PC-9 (cell line): ENCODE results near the gene FAM83C. TPM values are rescaled to one million over a fixed set of nuclear protein-coding genes. Genes with fewer than 3 reads are reported as not detected.

ENCODE experiments used
- BruUV-seq: library from RNA; stranded (reverse); fragments of 400-500 nt; replicated peaks from 2 replicates; lab custom pipeline; 2021; lab: Mats Ljungman, UMichigan
- CTCF ChIA-PET: fragments of 300-600 bp; sonication (Branson Sonifier 250); formaldehyde crosslinking; loops from one replicate; lab custom pipeline; 2022; ENCODE audit warnings: antibody characterized with exemption; lab: Charles Lee
- POLR2A ChIA-PET: fragments of 300-600 bp; sonication (Branson Sonifier 250); formaldehyde crosslinking; loops from one replicate; lab custom pipeline; 2022; ENCODE audit warnings: antibody characterized with exemption; ENCODE audit not compliant: unreplicated experiment; lab: Charles Lee
- DNase-seq, 2 experiments: peaks; one replicate each; pipeline versions ENCODE4 v3.0.0 to v3.0.0-alpha.2; 2015 to 2022; ENCODE audit warnings: mixed read lengths in 1 of 2
- H2AFZ ChIP-seq: fragments of 200-600 bp; sonication (generic); 2 replicates; pipeline ENCODE4 v1.8.1; 2017; ENCODE audit warnings: antibody characterized with exemption
- H3F3A ChIP-seq: fragments of 200-600 bp; sonication (generic); 2 replicates; pipeline ENCODE4 v1.8.1; 2017; ENCODE audit warnings: antibody characterized with exemption, mild to moderate bottlenecking, low read depth; ENCODE audit not compliant: insufficient read depth
- H3K27ac ChIP-seq: fragments of 200-600 bp; sonication (generic); 2 replicates; pipeline ENCODE4 v1.6.1; 2016; ENCODE audit warnings: mixed run types
- H3K27me3 ChIP-seq: fragments of 200-600 bp; sonication (generic); 2 replicates; pipeline ENCODE4 v1.6.1; 2016; ENCODE audit warnings: low read depth, mixed run types; ENCODE audit not compliant: insufficient read depth
- H3K36me3 ChIP-seq: fragments of 200-600 bp; sonication (generic); 2 replicates; pipeline ENCODE4 v1.6.1; 2016; ENCODE audit warnings: low read depth, mixed run types
- H3K4me1 ChIP-seq: fragments of 200-600 bp; sonication (generic); replicated peaks from 2 replicates; pipeline ENCODE4 v1.6.1; 2016; ENCODE audit warnings: mixed run types; ENCODE audit not compliant: insufficient read depth
- H3K4me2 ChIP-seq: fragments of 200-600 bp; sonication (generic); 2 replicates; pipeline ENCODE4 v1.6.1; 2017; ENCODE audit warnings: mixed run types
- H3K4me3 ChIP-seq: fragments of 200-600 bp; sonication (generic); 2 replicates; pipeline ENCODE4 v1.6.1; 2016; ENCODE audit warnings: mixed run types
- H3K79me2 ChIP-seq: fragments of 200-600 bp; sonication (generic); 2 replicates; pipeline ENCODE4 v1.6.1; 2017; ENCODE audit warnings: low read depth, mixed run types
- H3K9me2 ChIP-seq: fragments of 200-600 bp; sonication (generic); 2 replicates; pipeline ENCODE4 v1.8.1; 2017; ENCODE audit warnings: mild to moderate bottlenecking; ENCODE audit not compliant: insufficient read depth
- H3K9me3 ChIP-seq: fragments of 200-600 bp; sonication (generic); 2 replicates; pipeline ENCODE4 v1.8.1; 2016; ENCODE audit warnings: low read depth; ENCODE audit not compliant: insufficient read depth
- H4K20me1 ChIP-seq: fragments of 200-600 bp; sonication (generic); 2 replicates; pipeline ENCODE4 v1.8.1; 2017; ENCODE audit not compliant: insufficient read depth
- EZH2 ChIP-seq: fragments of 200-600 bp; sonication (generic); IDR thresholded peaks from 2 replicates; pipeline ENCODE4 v1.8.0; 2017; ENCODE audit warnings: antibody characterized with exemption, low read depth
- intact Hi-C: fragments of 100-400 bp; cut with micrococcal nuclease; formaldehyde crosslinking; loops from one replicate; pipeline ENCODE4 v1.10.0; 2022; ENCODE audit not compliant: unreplicated experiment
- total RNA-seq: library from RNA; stranded (reverse); gene quantifications from 2 replicates; pipeline ENCODE4 v1.2.3, GENCODE V29; 2021
- TF ChIP-seq, protein P1 (sequence below): fragments of 200-600 bp; sonication (generic); conservative IDR thresholded peaks from 2 replicates; pipeline ENCODE4 v1.6.1; 2017; ENCODE audit warnings: mixed run types, antibody characterized with exemption, mild to moderate bottlenecking, moderate library complexity

FAM83C gene
- total RNA-seq, 1 experiment from 2014 or later, result not detected

DNA sequence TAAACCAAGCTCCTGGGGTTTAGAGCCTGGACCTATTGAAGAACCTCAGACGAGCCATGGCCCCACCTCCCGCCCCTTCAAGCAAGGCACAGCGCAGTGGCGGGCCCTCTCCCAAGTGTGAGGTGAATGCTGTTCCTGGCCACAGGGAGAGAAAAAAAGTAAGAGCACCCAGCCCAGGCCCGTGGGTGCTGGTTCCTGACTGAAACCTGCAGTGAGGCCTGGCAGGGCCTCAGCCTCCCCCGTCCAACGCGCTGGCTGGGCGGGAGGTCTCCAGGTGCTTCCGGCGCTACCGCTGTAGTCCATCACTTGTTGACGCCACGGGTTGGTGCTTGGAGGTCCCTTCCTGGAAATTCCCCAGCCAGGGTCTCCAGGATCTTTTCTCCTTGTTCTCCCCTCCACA, 5.5 kb upstream of the FAM83C start:
- H3K79me2 ChIP-seq, result no peaks in the 10 kb centered on the region
- no peaks in the 10 kb centered on the region for H3K9me3 ChIP-seq
- no peaks in the 10 kb centered on the region for H3K9me2 ChIP-seq
- intact Hi-C loops, result no loop called here
- H3K36me3 ChIP-seq, result no peaks in the 10 kb centered on the region
- peaks cover 14% of the 10 kb centered on the region for H3K4me1 ChIP-seq
- no peak for DNase-seq
- peaks cover 13% of the 10 kb centered on the region; the same call in 1 of the 2 replicates for H3F3A ChIP-seq
- ChIA-PET CTCF (interaction anchor here (0.7 kb wide), 1 partner anchor 20 kb away, joined by 3 read pairs; the partner anchor contains the start of gene MMP24OS), POLR2A (no interaction called here)
- H4K20me1 ChIP-seq, result no peaks in the 10 kb centered on the region
- H3K27me3 ChIP-seq, result no peaks in the 10 kb centered on the region
- no peak overlapping the region for H3K4me3 ChIP-seq
- no TSS peak for BruUV-seq
- H3K4me2 ChIP-seq, result no peak overlapping the region
- no peak overlapping the region for H3K27ac ChIP-seq
- H2AFZ ChIP-seq, result no peak overlapping the region
- TF ChIP-seq, protein P1, sequence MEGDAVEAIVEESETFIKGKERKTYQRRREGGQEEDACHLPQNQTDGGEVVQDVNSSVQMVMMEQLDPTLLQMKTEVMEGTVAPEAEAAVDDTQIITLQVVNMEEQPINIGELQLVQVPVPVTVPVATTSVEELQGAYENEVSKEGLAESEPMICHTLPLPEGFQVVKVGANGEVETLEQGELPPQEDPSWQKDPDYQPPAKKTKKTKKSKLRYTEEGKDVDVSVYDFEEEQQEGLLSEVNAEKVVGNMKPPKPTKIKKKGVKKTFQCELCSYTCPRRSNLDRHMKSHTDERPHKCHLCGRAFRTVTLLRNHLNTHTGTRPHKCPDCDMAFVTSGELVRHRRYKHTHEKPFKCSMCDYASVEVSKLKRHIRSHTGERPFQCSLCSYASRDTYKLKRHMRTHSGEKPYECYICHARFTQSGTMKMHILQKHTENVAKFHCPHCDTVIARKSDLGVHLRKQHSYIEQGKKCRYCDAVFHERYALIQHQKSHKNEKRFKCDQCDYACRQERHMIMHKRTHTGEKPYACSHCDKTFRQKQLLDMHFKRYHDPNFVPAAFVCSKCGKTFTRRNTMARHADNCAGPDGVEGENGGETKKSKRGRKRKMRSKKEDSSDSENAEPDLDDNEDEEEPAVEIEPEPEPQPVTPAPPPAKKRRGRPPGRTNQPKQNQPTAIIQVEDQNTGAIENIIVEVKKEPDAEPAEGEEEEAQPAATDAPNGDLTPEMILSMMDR, result no peak
- no peak for TF ChIP-seq EZH2

DNA sequence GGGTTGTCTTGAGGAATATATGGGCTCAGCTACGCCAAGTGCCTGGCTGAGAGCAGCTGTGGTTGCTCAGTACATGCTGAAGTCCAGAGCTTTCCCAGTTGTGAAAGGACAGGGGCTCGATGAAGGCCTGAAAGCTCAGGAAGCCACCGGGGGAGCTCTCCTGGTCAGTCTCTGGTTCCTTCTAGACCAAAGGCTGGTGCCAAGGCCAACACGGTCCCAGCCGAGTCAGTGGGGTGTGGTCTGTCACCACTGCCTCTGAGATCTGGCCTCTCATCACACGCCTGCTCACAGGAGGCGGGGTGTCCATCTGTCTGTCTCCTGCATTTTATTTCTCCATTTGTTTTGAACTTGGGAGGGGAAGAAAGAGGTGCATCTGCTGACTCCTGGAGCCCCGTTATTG, 4.9 kb upstream of the FAM83C start:
- BruUV-seq, result no TSS peak
- no peaks in the 10 kb centered on the region for H3K9me2 ChIP-seq
- intact Hi-C loops, result no loop called here
- H2AFZ ChIP-seq, result no peak overlapping the region
- no peaks in the 10 kb centered on the region for H3K79me2 ChIP-seq
- peaks cover 8% of the 10 kb centered on the region for H3K4me1 ChIP-seq
- no peak overlapping the region for H3K4me3 ChIP-seq
- H4K20me1 ChIP-seq, result no peaks in the 10 kb centered on the region
- no peak for TF ChIP-seq EZH2
- TF ChIP-seq, protein P1, result no peak
- no peaks in the 10 kb centered on the region for H3K27me3 ChIP-seq
- H3K4me2 ChIP-seq, result no peak overlapping the region
- no peak for DNase-seq
- peaks cover 9% of the 10 kb centered on the region; the same call in 1 of the 2 replicates for H3F3A ChIP-seq
- H3K9me3 ChIP-seq, result no peaks in the 10 kb centered on the region
- POLR2A ChIA-PET, result no interaction called here
- CTCF ChIA-PET, result interaction anchor here (0.5 to 0.7 kb wide), 3 partner anchors 19 to 201 kb away, joined by 3 to 6 read pairs (median 4); partner anchors contain the start of gene MMP24OS
- no peaks in the 10 kb centered on the region for H3K36me3 ChIP-seq
- no peak overlapping the region for H3K27ac ChIP-seq

DNA sequence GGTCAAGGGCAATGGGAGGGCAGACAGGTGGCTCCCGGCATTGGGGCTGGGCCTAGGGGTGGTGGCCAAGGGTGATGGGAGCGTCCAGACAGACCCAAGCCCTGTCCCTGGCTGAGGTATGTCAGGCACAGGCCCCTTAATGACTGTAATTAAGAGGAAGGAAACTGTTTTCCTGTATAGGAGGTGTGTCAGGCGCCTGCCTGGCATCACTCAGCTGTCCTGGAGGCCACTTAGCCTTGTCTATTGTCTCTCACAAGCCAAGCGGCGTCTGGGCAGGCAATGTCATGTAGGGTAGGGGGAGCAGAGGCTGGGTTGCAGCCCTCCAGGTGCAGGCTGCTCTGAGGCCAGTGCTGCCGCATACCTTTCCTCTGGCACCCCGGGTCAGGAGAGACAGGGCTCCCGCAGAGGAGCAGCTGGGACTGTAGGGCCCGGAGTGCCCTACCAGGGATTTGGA, 3.9 kb upstream of the FAM83C start:
- Histone ChIP-seq H3K4me3 (no peak overlapping the region), H3K27me3 (no peaks in the 10 kb centered on the region), H4K20me1 (no peaks in the 10 kb centered on the region), H3K9me3 (no peaks in the 10 kb centered on the region), H3K36me3 (no peaks in the 10 kb centered on the region), H3F3A (no peaks in the 10 kb centered on the region; the same call in 1 of the 2 replicates), H3K79me2 (no peaks in the 10 kb centered on the region), H3K9me2 (no peaks in the 10 kb centered on the region), H3K27ac (no peak overlapping the region), H3K4me2 (no peak overlapping the region), H3K4me1 (no peaks in the 10 kb centered on the region), H2AFZ (no peak overlapping the region)
- CTCF ChIA-PET, result no interaction called here
- TF ChIP-seq EZH2, result no peak
- TF ChIP-seq, protein P1, result no peak
- intact Hi-C loops, result no loop called here
- BruUV-seq, result no TSS peak
- POLR2A ChIA-PET, result no interaction called here
- no peak for DNase-seq
